HepG2 (cell line): ENCODE measurements around the gene ALDH18A1. TPM values are rescaled to one million over a fixed set of nuclear protein-coding genes. Genes with fewer than 3 reads are reported as not detected.

Experiments used
- CHCHD3 ChIP-seq: sonication (generic); formaldehyde crosslinking; IDR thresholded peaks from 2 replicates; pipeline ENCODE4 v1.8.0; 2022; ENCODE audit warnings: mild to moderate bottlenecking, missing genetic modification reagents, moderate library complexity
- DR1 ChIP-seq: sonication (generic); formaldehyde crosslinking; IDR thresholded peaks from 2 replicates; pipeline ENCODE4 v1.8.0; 2021; ENCODE audit warnings: mild to moderate bottlenecking, missing genetic modification reagents, inconsistent platforms
- KAT2B ChIP-seq: fragments of 150-350 bp; IDR thresholded peaks from 2 replicates; pipeline ENCODE4 v1.6.1; 2014; ENCODE audit warnings: low read depth, low read length, borderline replicate concordance
- NONO ChIP-seq, 2 experiments: fragments of 450-650 bp in 1 of 2; sonication (generic) in 1 of 2; formaldehyde crosslinking in 1 of 2; IDR thresholded peaks in 1 of 2; conservative IDR thresholded peaks in 1 of 2; 2 replicates each; pipeline versions ENCODE4 v1.6.1 to v1.8.0; 2017 to 2022; ENCODE audit warnings: mild to moderate bottlenecking in 1 of 2, missing genetic modification reagents in 1 of 2, moderate library complexity in 1 of 2
- RFXANK ChIP-seq: IDR thresholded peaks from 2 replicates; pipeline ENCODE4 v1.6.1; 2016
- RNF219 ChIP-seq: sonication (generic); formaldehyde crosslinking; IDR thresholded peaks from 2 replicates; pipeline ENCODE4 v1.5.0; 2020; ENCODE audit warnings: mild to moderate bottlenecking, missing genetic modification reagents
- SNAPC4 ChIP-seq: sonication (generic); formaldehyde crosslinking; IDR thresholded peaks from 2 replicates; pipeline ENCODE4 v1.4.0; 2020; ENCODE audit warnings: mild to moderate bottlenecking, missing genetic modification reagents
- TOE1 ChIP-seq: sonication (generic); formaldehyde crosslinking; IDR thresholded peaks from 2 replicates; pipeline ENCODE4 v1.4.0; 2020; ENCODE audit warnings: mild to moderate bottlenecking, missing genetic modification reagents
- ZBTB25 ChIP-seq: IDR thresholded peaks from 2 replicates; pipeline ENCODE4 v1.6.1; 2018; ENCODE audit warnings: missing genetic modification reagents
- ZNF274 ChIP-seq: sonication (generic); formaldehyde crosslinking; IDR thresholded peaks from 2 replicates; pipeline ENCODE4 v1.5.1; 2020; ENCODE audit warnings: mild to moderate bottlenecking, missing genetic modification reagents
- ZNF430 ChIP-seq: sonication (generic); formaldehyde crosslinking; IDR thresholded peaks from 2 replicates; pipeline ENCODE4 v1.9.0; 2021; ENCODE audit warnings: mild to moderate bottlenecking, missing genetic modification reagents
- ZNF44 ChIP-seq: sonication (generic); formaldehyde crosslinking; IDR thresholded peaks from 2 replicates; pipeline ENCODE4 v1.5.1; 2020; ENCODE audit warnings: mild to moderate bottlenecking, missing genetic modification reagents
- ZNF513 ChIP-seq: sonication (generic); formaldehyde crosslinking; conservative IDR thresholded peaks from 2 replicates; pipeline ENCODE4 v1.5.0; 2020; ENCODE audit warnings: missing genetic modification reagents
- ZNF598 ChIP-seq: sonication (generic); formaldehyde crosslinking; IDR thresholded peaks from 2 replicates; pipeline ENCODE4 v1.5.1; 2020; ENCODE audit warnings: mild to moderate bottlenecking, missing genetic modification reagents, borderline replicate concordance
- ZNF740 ChIP-seq: sonication (generic); formaldehyde crosslinking; IDR thresholded peaks from 2 replicates; pipeline ENCODE4 v1.4.0; 2020; ENCODE audit warnings: missing genetic modification reagents
- ZNF766 ChIP-seq: sonication (generic); formaldehyde crosslinking; IDR thresholded peaks from 2 replicates; pipeline ENCODE4 v1.5.0; 2020; ENCODE audit warnings: missing genetic modification reagents, borderline replicate concordance
- ZNF883 ChIP-seq: sonication (generic); formaldehyde crosslinking; IDR thresholded peaks from 2 replicates; pipeline ENCODE4 v1.5.1; 2020; ENCODE audit warnings: mild to moderate bottlenecking, missing genetic modification reagents; ENCODE audit errors: not compliant biosample characterization
- polyA plus RNA-seq, 8 experiments: library from polyadenylated mRNA; depleted of rRNA in 3 of 8; stranded (reverse) in 7 of 8; unstranded in 1 of 8; fragments of >200 nt; fragmentation: Illumina TruSeq in 4 of 8; extraction: Trizol in 4 of 8; gene quantifications; 2 replicates each; pipeline versions ENCODE4 v1.2.1 to v1.2.3, GENCODE V29; 2011 to 2016; ENCODE audit warnings: low read depth in 4 of 8, missing spikeins in 1 of 8, mixed read lengths in 1 of 8; ENCODE audit not compliant: insufficient read depth in 1 of 8
- total RNA-seq, 5 experiments: library from RNA; depleted of rRNA; stranded (reverse); fragments of >200 nt; fragmentation: Illumina TruSeq; extraction: Trizol; gene quantifications; 2 replicates each; pipeline ENCODE4 v1.2.3, GENCODE V29; 2016; ENCODE audit warnings: low read depth in 1 of 5

ALDH18A1 gene
- total and polyA plus RNA-seq, 2 of the 13 experiments (the other 11 are each of a cell fraction or from before 2014, with no cell fraction given), result 180 to 263 TPM

- no peak for TF ChIP-seq TOE1
- TF ChIP-seq DR1 (CRISPR knock-in tag), result peak; percentile 76; the same call in 1 of the 2 replicates
- TF ChIP-seq ZNF766, result 0 out of 2 replicates have a peak, but pooled peaks have one; percentile 38
- no peak for TF ChIP-seq RNF219 (CRISPR knock-in tag)
- TF ChIP-seq NONO (IDR thresholded peaks at IDR 0.05), result no peak
- TF ChIP-seq NONO (CRISPR knock-in tag; conservative IDR thresholded peaks at IDR 0.05), result peak; percentile 39; the same call in 1 of the 2 replicates
- peak; percentile 77 for TF ChIP-seq SNAPC4 (CRISPR knock-in tag)
- no peak; the same call in 1 of the 2 replicates for TF ChIP-seq ZNF44 (CRISPR knock-in tag)
- 0 out of 2 replicates have a peak, but pooled peaks have one; percentile 38 for TF ChIP-seq ZBTB25 (CRISPR knock-in tag)
- TF ChIP-seq ZNF274 (CRISPR knock-in tag), result no peak
- 0 out of 2 replicates have a peak, but pooled peaks have one; percentile 9 for TF ChIP-seq ZNF430 (CRISPR knock-in tag)
- no peak for TF ChIP-seq CHCHD3 (CRISPR knock-in tag)
- TF ChIP-seq ZNF513 (CRISPR knock-in tag), result no peak
- TF ChIP-seq ZNF740 (CRISPR knock-in tag), result no peak
- TF ChIP-seq KAT2B, result no peak
- TF ChIP-seq ZNF883 (CRISPR knock-in tag), result no peak
- peak; percentile 86; the same call in 1 of the 2 replicates for TF ChIP-seq RFXANK
- peak; percentile 23; the same call in 1 of the 2 replicates for TF ChIP-seq ZNF598 (CRISPR knock-in tag)
Measured at GRCh38 chr10:95693668-95694534, 37.4 kb upstream of the ALDH18A1 start, which contains the start of gene TCTN3 (continued).
